NCI-H187 treated with DMSO at 0.1 percent for 48 hours (cell line): ENCODE measurements around the gene PLA2G4D.

Experiments
- DNase-seq: peaks from one replicate; lab custom pipeline; 2025; lab: John Stamatoyannopoulos, UW

PLA2G4D gene

DNA sequence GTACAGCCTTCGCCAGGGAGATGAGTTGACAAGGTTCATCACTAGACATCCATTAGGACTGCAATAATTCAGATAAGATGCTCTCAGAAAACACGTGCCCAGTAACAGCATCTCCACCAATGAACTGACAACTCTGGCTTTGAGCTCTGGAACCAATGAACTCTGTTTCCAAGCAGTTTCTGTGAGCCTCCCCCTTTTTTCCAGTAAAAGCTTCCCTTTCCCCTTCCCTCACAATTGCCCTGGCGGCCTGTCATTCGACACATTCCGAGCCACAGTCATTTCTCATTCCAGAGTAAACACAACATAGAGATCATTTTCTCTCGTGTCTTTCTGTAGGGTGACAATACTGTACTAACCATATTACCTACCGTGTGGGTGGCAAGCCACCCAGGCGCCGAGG lies 3.6 kb downstream of the PLA2G4D start:
- DNase-seq: no peak

- no peak for DNase-seq
Observed at GRCh38 chr15:42090370-42090769, 4.0 kb downstream of the PLA2G4D start.

DNA sequence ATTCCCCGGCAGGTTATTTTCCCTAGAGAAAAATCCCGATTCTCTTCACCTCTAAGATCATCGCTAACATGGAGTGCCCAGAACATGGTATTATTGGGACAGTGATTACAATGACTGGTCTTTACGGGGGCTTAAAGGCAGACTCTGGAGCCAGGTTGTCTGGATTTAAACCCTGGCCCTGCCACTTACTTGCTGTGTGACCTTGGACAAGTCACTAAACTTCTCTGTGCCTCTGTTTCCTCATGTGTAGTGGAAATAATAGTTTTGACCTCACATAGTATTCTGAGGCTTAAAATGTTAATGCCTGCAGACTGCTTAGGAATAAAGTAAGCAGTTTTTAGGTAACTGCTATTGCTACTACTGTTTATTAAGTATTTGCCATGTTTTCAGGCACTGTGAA lies 4.4 kb downstream of the PLA2G4D start:
- no peak for DNase-seq

DNA sequence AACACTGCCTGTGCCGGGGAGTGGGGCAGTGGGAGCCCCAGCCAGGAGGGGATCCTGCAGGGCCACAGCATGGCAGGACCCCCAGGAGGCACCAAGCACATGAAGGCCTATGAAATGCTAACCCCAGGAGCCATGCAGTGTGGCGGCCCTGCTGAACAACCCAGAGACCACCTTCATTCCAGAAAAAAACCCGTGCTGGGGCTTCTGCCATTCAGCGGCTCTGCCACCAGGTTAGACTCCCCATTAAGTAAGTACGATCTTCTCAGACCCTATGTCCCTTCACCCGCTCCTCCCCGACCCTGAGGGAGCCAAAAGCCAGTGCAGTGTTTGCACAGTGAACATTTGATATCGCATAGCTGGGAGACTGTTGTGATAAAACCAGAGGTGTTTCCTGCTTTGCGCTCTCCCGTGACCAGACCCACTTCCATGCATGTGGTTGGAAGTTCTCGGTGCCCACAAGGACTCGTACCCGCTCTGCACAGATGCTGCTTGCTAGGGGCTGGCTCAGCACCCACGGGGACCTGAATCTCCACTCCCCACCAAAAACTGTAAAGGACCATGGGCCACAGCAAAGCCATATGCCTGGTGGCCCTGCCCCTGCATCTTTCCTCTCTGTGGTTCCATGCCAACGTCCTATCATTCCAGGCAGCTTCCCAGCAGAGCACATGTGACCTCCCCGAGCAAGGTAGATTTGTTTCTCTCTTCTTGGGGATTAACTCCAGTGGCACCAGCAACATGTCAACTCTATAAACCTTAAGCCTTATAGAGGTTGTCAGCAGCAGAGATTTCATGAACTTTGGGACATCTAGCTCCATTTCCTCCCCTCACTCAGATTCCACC lies 5.3 kb downstream of the PLA2G4D start:
- no peak for DNase-seq

GRCh38 chr15:42087926-42088800 lies 6.2 kb downstream of the PLA2G4D start:
- no peak for DNase-seq

DNA sequence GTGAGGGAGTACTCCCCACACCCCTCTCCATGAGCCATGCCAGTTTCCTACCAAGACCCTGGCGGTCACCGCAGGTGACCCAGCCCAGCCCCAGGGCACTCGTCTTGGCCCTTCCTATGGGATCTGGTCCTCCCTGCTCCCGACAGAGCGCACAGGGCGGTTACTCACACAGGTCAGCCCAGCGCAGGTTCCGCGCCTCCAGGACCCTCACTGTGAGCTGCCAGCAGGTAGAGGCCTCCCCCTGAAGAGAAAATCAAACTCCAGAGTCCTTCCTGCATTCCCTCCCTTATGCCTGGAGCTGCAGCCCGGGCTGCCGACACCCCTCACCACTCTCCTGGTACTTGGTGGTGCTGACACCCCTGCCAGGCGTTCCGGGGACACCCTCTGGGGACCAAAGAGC lies 6.9 kb downstream of the PLA2G4D start:
- DNase-seq: no peak

- no peak for DNase-seq
Observed at GRCh38 chr15:42085721-42086120, 8.6 kb downstream of the PLA2G4D start.

DNA sequence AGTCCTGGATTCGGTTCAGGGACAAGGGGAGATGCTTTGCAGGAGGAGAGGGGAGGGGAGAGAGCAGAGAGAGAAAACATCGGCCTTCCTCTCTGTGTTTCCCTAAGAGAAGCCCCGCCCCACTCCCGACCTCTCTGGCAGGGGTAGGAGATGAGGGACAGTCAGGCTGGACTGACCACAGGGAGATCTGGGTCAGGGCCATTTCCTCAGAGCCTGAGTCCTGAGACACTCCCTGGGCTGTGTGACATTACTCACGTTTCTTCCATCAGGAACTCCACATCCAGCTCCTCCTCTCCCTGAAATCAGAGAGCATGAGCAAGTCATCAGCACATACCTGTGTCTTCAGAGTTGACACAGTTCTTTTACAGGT lies 9.1 kb downstream of the PLA2G4D start:
- DNase-seq: no peak

- no peak for DNase-seq
Observed at GRCh38 chr15:42084465-42085235, 9.7 kb downstream of the PLA2G4D start.

DNA sequence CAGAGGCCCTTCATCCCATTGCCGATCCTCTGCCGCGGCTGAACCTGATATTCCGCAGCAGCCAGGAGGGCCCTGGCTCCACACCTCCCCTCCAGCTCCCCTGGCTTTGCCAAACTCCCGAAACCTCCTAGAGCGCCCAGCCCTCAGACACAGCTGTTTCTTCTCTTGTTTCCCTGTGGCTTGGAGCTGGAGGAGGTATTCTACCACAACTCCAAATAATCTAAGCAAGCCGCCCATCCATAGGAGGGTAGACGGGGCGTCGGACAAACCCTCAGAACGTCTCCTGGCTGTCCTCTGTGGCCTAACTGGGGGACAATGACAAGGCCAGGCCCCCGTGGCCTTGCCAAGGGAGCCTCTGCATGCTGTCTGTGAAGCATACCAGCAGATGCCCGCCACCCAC lies 10.4 kb downstream of the PLA2G4D start:
- no peak for DNase-seq

DNA sequence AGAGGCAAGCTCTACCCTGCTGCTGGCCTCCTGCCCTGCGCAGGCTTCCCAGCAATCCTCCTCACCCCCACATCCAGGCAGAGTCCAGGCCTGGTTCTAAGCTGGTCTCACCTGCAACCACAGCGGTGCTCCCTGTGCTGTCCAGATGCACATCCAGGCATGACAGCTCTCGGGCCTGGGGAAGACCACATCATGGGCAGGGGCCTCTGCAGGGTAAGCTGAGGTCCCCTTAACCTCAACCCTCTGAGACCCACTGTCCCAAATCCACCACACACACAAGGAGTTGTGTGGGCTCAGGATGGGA lies 10.8 kb downstream of the PLA2G4D start:
- DNase-seq: no peak

DNA sequence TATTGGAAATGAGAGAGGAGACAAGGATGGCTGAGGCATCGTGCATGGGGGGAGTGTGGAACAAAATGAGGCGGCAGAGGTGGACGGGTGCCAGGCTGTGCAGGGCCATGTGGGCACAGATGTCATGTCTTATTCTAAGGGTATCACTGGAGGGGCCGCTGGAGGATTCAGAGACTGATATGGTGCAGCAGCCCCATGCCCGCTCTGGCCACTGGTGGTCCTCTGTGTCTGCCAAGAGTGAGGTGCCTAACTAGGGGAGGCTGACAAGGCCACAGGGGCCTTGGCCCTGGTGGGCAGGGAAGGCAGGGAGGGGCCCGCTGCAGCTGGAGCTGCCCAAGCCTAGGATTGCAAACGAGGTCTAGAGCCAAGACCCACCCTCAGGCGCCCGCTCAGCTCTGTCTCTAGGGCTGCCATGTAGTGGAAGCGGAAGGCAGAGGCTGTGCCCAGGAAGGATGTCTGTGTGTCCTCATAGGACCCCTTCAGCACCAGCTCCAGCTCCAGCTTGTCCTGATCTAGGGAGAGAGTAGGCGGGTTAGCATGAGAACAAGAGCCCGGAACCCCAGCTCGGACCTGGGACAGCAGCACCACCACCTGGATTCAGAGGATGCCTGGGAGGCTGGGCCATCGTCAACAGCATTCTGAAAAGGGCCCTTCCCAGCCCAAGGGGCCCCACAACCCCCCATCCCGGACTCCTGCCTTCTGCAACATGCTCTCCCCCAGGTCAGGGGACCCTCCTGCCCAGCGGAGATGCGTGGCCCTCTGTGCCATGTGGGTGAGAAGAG lies 11.3 kb downstream of the PLA2G4D start:
- DNase-seq: no peak

GRCh38 chr15:42082141-42082540 lies 12.2 kb downstream of the PLA2G4D start:
- no peak for DNase-seq

GRCh38 chr15:42080919-42081830 lies 13.2 kb downstream of the PLA2G4D start:
- DNase-seq: no peak

DNA sequence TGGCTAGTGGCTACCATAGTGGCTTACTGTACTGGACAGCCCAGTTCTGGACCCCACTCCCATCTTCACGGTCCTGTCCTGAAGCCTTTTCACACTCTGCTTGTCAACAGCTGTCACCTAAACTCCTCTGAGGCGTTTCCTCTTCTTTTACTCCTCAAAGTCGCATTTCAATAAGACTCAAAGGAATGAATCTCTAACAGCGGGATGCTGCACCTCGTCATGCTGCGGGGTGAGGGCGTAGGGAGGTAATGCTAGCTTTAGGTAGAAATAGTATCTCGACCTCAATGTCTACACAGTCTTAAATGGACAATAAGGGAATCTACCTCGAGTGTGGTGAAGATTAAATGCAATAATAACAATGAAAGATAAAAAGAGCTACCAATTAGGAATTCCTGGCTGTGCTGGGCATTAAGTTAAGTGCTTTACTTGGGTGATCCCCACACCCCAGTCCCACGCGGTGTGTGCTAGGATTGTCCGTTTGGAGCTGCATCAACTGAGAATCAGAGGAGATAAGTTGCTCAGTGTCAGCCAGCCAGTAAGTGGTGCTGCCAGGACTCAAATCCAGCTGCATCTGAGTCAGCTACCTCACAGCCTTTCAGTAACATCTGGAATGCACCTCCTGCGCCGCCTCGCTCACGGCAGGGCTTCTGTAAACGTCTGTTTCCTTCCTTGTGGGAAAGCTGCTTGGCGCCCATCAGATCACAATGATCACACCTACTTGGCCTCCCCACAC lies 14.0 kb downstream of the PLA2G4D start:
- DNase-seq: no peak

DNA sequence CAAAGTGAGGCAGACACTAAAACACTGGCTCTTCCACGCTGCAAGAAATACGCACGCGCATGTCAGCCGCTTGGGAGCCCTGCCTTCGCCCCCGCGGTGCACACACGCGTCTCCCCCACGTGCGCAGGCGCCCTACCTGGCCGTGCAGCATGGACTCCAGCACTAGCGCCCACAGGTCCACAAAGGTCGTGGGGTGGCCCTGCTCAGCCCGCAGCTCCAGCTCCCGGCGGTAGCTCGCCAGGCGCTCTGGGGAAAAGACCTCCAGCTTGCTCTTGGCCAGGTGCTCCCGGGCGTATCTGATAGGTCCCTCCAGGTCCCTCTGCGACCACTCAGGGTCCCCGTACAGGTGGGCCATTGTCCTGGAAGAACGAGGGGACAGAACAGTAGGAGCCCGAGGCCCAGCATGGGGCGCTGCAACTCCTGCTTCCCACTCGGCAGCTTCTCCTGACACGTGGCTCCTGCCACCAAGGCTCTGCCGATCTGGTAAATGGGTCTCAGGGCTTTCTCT lies 14.9 kb downstream of the PLA2G4D start:
- DNase-seq: no peak

DNA sequence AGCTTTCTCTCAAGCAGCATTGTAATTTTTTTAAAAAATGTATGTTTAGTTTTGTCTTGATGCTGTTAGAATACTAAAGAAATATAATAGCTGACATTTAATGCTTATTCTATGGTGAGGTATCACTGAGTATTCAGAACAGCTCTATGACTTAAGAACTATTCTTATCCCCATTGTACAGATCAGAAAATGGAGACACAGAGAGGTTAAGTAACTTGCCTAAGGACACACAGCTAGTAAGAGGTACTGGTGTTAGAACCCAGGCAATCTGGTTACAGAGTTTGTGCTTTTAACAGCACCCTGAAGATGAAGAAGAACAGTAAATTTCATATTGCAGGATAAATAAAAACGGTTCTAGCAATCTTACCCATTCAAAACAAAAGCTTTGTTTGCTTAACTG lies 15.5 kb downstream of the PLA2G4D start:
- DNase-seq: no peak

DNA sequence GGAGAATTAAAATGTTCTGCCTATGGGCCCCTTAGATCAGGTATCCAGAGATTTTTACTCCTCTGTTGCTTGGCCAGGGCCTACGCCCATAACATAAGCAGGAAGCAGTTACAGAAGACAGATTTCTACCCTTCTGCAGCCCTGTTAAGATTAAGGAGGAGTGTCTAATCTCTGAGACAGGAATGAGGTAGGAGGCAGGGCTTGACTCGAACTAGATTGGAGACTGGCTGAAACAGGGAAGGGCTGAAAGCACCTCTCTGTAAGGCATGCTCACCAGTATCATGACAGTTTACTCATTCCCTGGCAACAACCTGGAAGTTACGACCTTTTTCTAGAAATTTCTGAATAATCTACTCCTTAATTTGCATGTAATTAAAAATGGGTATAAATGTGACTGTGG lies 16.7 kb downstream of the PLA2G4D start:
- no peak for DNase-seq

DNA sequence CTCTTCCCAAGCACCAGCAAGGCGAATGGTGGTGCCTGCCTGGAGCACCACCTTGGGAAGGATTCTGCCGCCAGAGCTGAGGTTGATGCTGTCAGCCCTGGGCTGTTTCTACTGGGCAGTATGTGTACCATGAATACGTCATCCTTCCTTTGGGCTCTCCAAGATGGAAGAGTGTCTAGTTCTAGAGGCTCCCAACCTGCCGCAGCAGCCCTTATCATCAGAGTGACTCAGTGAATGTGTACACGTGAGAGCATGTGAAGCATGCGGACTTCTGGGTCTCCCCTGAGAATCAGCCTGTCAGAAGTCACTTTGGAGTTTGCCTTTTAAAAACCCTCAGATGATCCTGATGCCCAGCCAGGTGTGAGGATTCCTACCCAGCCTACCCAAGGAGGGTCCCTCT lies 20.9 kb downstream of the PLA2G4D start:
- no peak for DNase-seq

DNA sequence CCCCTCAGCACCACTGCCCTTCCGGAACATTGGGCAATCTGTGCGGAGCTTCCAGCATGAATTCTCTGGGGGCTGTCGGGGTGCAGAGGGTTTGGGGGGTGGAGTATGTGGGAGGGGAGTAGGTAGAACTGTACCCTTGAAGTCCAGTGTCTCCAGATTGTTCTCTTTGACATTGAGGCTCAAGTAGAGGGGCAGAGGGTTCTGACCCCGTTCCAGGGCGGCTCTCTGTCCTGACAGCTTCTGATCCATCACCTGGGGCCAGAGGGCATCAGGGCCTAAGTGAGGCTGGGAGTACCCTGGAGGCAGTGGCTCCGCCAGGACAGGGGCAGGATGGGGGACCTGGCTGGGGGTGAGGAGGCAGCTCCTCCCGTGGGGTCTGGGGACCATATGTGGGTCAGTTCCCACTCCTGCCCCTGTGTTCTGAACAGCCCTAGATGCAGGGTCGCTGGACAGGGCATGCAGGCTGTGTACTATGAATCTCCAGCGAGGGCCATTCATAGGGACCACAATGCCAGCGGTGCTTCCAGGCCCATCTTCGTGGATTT lies 22.1 kb downstream of the PLA2G4D start:
- no peak for DNase-seq
